Activated T-cell treated with anti-CD3 and anti-CD28 coated beads, Interleukin-2, amount 50 U/mL, for 4 hours (primary cell): ENCODE results near the gene ERVMER34-1. TPM values are rescaled to one million over a fixed set of nuclear protein-coding genes. Genes with fewer than 3 reads are reported as not detected.

Source experiments
- ATAC-seq, 2 donors: fragments of 200-7000 bp; cut with Tn5 transposase; one replicate each; pipeline ENCODE4 v1.10.0; 2021
- DNase-seq: peaks from one replicate; pipeline ENCODE4 v3.0.0-alpha.2; 2020
- H3K27me3 Mint-ChIP-seq: one replicate; pipeline ENCODE4 v1.8.0; 2021; ENCODE audit warnings: low read depth, mixed read lengths
- H3K36me3 Mint-ChIP-seq: one replicate; pipeline ENCODE4 v1.8.0; 2022; ENCODE audit warnings: mixed read lengths; ENCODE audit not compliant: insufficient read depth
- H3K4me1 Mint-ChIP-seq: one replicate; pipeline ENCODE4 v1.8.0; 2021; ENCODE audit warnings: low read depth, mixed read lengths
- H3K4me3 Mint-ChIP-seq: one replicate; pipeline ENCODE4 v1.8.0; 2021; ENCODE audit warnings: mild to moderate bottlenecking, moderate library complexity, mixed read lengths
- H3K9me3 Mint-ChIP-seq: one replicate; pipeline ENCODE4 v1.8.0; 2021; ENCODE audit warnings: mixed read lengths
- total RNA-seq, 3 donors: library from RNA; stranded (reverse); gene quantifications; one replicate each; pipeline ENCODE4 v1.2.1, GENCODE V29; 2021

ERVMER34-1 gene, protein sequence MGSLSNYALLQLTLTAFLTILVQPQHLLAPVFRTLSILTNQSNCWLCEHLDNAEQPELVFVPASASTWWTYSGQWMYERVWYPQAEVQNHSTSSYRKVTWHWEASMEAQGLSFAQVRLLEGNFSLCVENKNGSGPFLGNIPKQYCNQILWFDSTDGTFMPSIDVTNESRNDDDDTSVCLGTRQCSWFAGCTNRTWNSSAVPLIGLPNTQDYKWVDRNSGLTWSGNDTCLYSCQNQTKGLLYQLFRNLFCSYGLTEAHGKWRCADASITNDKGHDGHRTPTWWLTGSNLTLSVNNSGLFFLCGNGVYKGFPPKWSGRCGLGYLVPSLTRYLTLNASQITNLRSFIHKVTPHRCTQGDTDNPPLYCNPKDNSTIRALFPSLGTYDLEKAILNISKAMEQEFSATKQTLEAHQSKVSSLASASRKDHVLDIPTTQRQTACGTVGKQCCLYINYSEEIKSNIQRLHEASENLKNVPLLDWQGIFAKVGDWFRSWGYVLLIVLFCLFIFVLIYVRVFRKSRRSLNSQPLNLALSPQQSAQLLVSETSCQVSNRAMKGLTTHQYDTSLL
- under 1 TPM in 2 of 3 donors, not detected in 1; 0.21 to 0.30 TPM for total RNA-seq

DNA sequence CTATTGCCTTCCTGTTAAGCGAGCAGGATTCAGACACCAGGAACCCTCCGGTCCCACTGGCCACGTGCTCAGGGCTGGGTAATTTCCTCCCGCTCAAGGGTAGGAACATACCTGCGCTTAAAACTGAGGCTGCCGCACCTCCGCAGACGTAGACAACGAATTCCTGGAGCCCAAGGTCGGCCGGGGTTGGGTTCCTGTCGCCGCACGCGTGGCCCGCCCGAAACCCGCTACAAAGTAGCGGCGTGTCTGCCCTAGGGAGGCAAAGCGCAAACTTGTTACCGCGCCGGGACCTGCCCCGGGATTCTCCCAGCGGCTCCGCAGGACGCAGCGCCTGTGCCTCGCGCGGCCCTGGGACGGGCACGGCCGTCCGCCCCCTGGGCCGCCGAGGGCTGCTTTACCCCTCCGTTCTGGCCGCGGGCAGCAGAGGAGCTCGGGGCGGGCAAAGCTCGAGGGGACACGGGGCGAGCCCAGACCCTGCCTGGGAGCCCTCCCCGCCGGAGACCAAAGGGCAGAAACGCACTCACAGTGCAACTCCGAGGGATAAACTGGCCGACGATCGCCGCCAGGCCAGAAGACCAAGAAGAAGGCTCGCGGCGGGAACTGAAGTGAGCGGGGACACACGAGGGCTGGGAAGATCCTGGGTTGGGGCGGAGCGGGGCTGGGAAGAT lies at the start of gene ERVMER34-1:
TSS of gene ERVMER34-1 (minus strand) at position 607 of the 668 bp plus-strand sequence. CDS start 5,905 bp downstream, outside the sequence.
- DNase-seq (no peak), ATAC-seq (peak; percentile 52 to 57)
- peaks cover 8% of the 10 kb centered on the region for H3K4me1 Mint-ChIP-seq
- peaks cover 58% of the 10 kb centered on the region for H3K27me3 Mint-ChIP-seq
- H3K36me3 Mint-ChIP-seq = no peaks in the 10 kb centered on the region
- H3K9me3 Mint-ChIP-seq = no peaks in the 10 kb centered on the region
- H3K4me3 Mint-ChIP-seq = peak within 1 kb of the TSS; percentile 66

DNA sequence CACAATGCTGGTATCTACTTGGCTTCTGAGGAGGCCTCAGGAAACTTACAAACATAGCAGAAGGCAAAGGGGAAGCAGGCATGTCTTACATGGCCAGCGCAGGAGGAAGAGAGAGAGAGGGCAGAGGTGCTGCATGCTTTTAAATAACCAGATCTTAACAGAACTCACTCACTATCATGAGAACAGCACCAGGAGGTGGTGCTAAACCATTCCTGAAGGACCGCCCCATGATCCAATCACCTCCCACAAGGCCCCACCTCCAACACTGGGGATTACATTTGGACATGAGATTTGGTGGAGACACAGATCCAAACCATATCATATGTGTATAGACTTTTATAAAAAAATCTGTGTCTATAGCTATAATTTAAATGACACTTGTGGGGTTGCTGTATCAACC lies 48.6 kb upstream of the ERVMER34-1 start:
- DNase-seq = no peak
- no peaks in the 10 kb centered on the region for H3K4me1 Mint-ChIP-seq
- peaks cover 5% of the 10 kb centered on the region for H3K9me3 Mint-ChIP-seq
- no peak overlapping the region for H3K4me3 Mint-ChIP-seq
- H3K36me3 Mint-ChIP-seq = peaks cover 3% of the 10 kb centered on the region
- peaks cover 11% of the 10 kb centered on the region for H3K27me3 Mint-ChIP-seq
- no peak for ATAC-seq

DNA sequence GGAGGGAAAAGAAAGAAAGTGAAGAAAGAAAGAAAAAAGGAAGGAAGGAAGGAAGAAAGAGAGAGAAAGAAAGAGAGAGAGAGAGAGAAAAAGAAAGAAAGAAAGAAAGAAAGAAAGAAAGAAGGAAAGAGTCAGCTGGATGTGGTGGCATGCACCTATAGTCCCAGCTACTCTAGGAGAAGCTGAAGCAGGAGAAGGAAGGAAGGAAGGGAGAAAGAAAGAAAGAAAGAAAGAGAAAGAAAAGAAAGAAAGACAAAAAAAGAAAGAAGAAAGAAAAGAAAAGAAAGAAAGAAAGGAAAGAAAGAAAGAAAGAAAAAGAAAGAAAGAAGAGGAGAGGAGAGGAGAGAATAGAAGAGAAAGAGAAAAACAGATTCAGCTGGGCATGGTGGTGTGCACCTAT lies 44.3 kb upstream of the ERVMER34-1 start:
- no peaks in the 10 kb centered on the region for H3K4me1 Mint-ChIP-seq
- peaks cover 4% of the 10 kb centered on the region for H3K27me3 Mint-ChIP-seq
- no peak overlapping the region for H3K4me3 Mint-ChIP-seq
- no peaks in the 10 kb centered on the region for H3K9me3 Mint-ChIP-seq
- no peaks in the 10 kb centered on the region for H3K36me3 Mint-ChIP-seq
- ATAC-seq (no peak), DNase-seq (no peak)

DNA sequence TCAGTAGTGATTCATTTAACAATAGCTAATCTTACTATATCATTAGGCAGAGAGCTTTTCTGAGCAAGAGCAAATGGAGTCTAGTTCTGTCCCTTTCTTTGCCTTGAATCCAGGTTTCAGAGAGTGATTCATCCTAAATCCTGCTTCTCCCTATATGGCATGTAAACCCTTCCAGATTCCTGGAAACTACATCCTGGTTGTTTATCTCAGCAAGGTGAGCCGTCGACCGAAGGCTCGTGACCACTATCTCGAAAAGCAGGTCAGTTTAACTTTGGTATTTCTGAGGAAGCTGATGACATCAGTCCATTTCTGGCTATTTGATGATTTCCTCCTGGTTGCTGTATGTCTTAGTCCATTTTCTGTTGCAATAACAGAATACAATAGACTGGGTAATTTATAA lies 40.7 kb upstream of the ERVMER34-1 start:
- H3K27me3 Mint-ChIP-seq = no peaks in the 10 kb centered on the region
- H3K9me3 Mint-ChIP-seq = no peaks in the 10 kb centered on the region
- ATAC-seq = no peak
- H3K4me1 Mint-ChIP-seq = no peaks in the 10 kb centered on the region
- no peaks in the 10 kb centered on the region for H3K36me3 Mint-ChIP-seq
- H3K4me3 Mint-ChIP-seq = no peak overlapping the region
- no peak for DNase-seq

DNA sequence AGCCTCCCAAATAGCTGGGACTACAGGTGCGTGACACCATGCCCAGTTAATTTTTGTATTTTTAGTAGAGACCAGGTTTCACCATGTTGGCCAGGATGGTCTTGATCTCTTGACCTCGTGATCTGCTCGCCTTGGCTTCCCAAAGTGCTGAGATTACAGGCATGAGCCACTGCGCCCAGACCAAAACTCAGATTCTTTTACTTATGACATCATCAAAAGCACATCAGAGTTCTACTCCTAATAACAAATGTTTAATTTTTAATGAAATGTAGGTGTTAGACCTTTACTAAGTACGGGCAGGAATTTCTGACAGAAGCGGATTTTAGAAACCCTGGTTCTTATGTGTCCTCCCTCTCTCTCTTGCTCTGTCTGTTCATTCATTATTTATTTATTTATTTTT lies 38.5 kb upstream of the ERVMER34-1 start:
- no peak overlapping the region for H3K4me3 Mint-ChIP-seq
- ATAC-seq (no peak), DNase-seq (no peak)
- no peaks in the 10 kb centered on the region for H3K9me3 Mint-ChIP-seq
- no peaks in the 10 kb centered on the region for H3K27me3 Mint-ChIP-seq
- H3K36me3 Mint-ChIP-seq = no peaks in the 10 kb centered on the region
- H3K4me1 Mint-ChIP-seq = no peaks in the 10 kb centered on the region

DNA sequence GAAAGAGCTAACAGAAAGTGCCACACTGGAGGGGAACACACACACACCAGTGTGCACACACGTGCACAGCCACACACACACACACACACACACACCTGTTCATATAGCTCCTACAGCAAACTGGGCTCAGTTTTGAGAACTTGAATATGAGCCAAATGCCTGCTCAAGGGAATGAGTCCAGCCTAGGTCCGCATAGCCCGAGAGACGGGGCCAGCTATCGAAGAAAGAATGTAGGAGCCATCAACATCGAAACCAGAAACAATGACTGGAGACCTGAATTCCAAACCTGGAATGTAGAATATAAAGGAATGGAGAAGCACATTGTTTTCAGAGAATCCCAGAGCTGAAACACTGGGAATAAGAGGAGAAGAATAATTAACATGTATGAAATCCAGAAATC lies 37.6 kb upstream of the ERVMER34-1 start:
- no peaks in the 10 kb centered on the region for H3K36me3 Mint-ChIP-seq
- H3K4me1 Mint-ChIP-seq = no peaks in the 10 kb centered on the region

DNA sequence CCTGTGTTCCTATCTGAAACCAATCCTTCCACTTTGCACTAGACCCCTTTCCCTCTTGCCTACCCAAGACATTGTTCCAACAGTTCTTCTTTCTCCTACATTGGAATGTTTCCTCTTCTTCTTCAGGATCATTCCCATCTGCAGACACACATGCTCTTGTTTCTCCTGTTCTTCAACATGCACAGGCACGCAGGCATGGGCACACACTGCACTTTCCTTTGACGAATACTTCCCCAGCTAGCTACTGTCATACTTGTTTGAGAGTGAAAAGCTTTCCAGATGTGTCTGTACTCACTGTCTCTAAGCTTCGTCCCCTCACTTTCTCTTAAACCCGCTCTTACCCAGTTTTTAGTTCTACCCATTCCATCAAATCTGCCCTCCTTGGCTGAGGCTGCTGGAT lies 31.8 kb upstream of the ERVMER34-1 start:
- no peaks in the 10 kb centered on the region for H3K36me3 Mint-ChIP-seq
- DNase-seq = no peak
- no peaks in the 10 kb centered on the region for H3K4me1 Mint-ChIP-seq
- no peak overlapping the region for H3K4me3 Mint-ChIP-seq
- no peaks in the 10 kb centered on the region for H3K27me3 Mint-ChIP-seq
- ATAC-seq = no peak
- no peaks in the 10 kb centered on the region for H3K9me3 Mint-ChIP-seq

More for the DNA sequence above, 37.6 kb upstream of the ERVMER34-1 start:
- no peak overlapping the region for H3K4me3 Mint-ChIP-seq
- ATAC-seq = no peak
- no peaks in the 10 kb centered on the region for H3K27me3 Mint-ChIP-seq
- no peaks in the 10 kb centered on the region for H3K9me3 Mint-ChIP-seq
- DNase-seq = no peak

DNA sequence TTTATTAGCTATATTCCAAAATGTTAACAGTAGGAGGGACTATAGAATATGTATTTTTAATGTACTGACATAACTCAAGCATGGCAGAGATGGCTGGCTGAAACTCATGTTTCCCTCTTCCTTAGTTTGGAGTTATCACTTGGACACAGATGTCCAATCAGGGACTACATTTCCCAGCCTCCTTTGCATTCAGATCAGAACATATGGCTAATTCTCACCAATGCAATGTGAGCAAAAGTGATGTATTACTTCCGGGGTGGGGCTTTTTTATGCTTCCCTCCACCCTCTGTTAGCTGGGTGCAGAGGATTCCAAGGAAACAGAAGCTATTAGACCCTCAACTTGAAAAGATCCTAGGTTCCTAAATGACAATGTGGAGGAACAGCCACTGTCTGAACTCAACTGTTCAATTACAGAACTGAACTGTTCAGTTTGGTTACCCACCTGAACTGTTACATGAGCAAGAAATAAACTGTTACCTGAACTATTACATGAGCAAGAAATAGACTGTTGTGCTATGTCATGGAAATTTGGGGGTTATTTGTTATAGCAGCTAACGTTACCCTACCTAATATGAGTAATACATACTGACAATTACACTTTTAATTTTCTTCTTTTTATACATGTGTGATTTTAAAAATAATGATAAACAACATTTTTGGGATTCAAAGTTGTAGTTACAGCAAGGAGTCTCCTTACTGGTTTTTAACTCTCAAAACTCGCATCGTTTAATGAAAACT lies 29.6 kb upstream of the ERVMER34-1 start:
- no peak for DNase-seq
- Mint-ChIP-seq H3K4me1 (no peaks in the 10 kb centered on the region), H3K27me3 (peaks cover 4% of the 10 kb centered on the region), H3K4me3 (no peak overlapping the region), H3K36me3 (no peaks in the 10 kb centered on the region), H3K9me3 (no peaks in the 10 kb centered on the region)
- no peak for ATAC-seq

DNA sequence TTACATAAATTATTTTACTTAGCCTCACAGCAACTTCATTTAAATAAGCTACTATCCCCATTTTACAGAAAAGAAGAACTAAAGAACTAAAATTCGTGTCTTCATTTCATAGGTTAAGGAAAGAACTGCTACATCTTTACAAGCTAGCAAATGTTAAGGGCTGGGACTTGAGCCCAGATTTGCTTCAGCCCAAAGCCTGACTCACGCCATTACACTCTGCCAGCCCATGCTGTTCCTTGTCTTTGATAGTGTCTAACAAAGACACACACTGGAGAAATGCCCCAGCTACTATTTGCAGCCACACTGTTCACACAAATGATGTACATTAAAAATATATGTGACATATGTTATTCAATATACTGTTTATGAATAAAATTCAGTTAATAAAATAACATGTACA lies 29.0 kb upstream of the ERVMER34-1 start:
- no peak for ATAC-seq
- H3K36me3 Mint-ChIP-seq = no peaks in the 10 kb centered on the region
- peaks cover 8% of the 10 kb centered on the region for H3K27me3 Mint-ChIP-seq
- no peaks in the 10 kb centered on the region for H3K9me3 Mint-ChIP-seq
- DNase-seq = no peak
- H3K4me3 Mint-ChIP-seq = no peak overlapping the region
- no peaks in the 10 kb centered on the region for H3K4me1 Mint-ChIP-seq

DNA sequence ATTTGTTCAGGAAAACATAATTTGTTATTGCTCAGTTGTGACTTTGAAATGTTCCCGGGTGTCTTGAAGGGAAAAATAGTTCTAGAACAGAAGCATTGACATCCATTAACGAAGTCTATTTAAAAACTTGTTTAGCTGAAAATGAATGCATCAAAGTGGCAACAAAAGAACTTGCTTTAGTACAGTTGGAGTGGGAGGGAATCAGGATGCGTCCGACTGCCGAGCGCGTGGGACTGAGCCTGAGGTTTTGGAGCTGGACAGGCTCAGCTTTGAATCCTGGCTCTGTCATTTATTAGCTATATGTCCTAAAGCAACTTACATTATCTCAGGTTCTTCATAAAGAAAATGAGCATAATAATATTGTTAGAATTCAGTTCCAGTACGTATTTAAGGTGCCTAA lies 9.0 kb upstream of the ERVMER34-1 start:
- no peaks in the 10 kb centered on the region for H3K36me3 Mint-ChIP-seq
- no peaks in the 10 kb centered on the region for H3K9me3 Mint-ChIP-seq
- H3K4me1 Mint-ChIP-seq = no peaks in the 10 kb centered on the region
- ATAC-seq (no peak), DNase-seq (no peak)
- peaks cover 13% of the 10 kb centered on the region for H3K27me3 Mint-ChIP-seq
- H3K4me3 Mint-ChIP-seq = no peak overlapping the region

DNA sequence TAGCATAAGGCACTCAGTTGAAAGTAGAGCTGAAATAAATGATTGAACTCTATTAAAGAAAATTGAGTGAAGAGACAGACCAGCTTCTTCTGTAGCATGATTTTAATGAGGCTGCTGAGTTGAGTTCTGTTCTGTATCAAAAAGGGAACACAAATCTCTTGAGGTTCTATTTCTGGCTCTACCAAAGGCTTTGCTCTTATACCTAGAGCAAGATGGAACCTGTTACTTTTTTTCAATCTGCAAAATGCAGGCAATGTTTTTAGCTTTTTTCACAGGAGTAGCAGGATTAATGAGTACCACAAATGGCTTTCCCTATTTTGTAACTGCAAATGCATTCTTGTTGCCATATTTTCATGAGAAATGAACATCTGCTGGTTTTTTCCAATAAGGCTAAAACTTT lies 4.2 kb upstream of the ERVMER34-1 start:
- H3K4me3 Mint-ChIP-seq = no peak overlapping the region
- H3K4me1 Mint-ChIP-seq = peaks cover 7% of the 10 kb centered on the region
- ATAC-seq (no peak), DNase-seq (no peak)
- H3K36me3 Mint-ChIP-seq = no peaks in the 10 kb centered on the region
- H3K27me3 Mint-ChIP-seq = peaks cover 52% of the 10 kb centered on the region
- no peaks in the 10 kb centered on the region for H3K9me3 Mint-ChIP-seq

DNA sequence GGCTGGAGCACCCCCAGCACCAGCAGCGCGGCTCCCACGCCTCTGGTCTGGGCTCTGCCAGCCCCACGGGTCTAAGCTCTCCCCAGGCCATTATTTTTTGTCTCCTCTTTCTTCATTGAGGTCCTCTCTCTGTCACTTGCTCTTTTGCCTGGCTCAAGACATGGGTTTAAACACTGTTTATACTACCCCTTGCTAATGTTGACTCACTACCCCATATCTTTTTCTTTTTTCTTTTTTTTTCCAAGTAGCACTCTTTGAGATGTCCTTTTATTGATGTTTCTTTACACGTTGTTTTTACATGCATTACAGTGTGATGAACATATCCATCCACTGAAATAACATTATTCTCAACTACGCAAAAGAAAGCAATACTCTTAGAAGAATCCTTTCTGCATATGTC lies 1.7 kb upstream of the ERVMER34-1 start:
- Mint-ChIP-seq H3K4me1 (peaks cover 8% of the 10 kb centered on the region), H3K36me3 (no peaks in the 10 kb centered on the region), H3K27me3 (peaks cover 66% of the 10 kb centered on the region), H3K4me3 (no peak overlapping the region), H3K9me3 (no peaks in the 10 kb centered on the region)
- ATAC-seq (no peak), DNase-seq (no peak)

DNA sequence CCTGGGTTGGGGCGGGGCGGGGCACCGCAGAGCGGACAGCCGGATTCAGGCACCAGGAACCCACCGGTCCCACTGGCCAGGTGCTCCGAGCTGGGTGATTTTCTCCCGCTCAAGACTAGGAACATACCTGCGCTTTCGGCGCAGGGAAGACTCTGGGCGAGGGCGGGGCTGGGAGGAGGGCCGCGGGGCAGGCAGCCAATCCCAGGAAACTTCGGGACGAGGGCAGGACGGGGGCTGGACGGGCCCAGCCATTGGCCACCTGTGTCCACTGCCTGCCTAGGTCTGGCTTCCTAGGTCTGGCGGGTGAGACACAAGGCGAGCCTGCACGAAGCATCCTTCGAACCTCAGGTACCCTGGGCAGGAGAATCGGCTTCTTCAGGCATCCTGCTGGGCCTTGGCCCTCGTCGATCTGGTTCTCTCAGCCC lies 274 bp upstream of the ERVMER34-1 start:
- Mint-ChIP-seq H3K36me3 (no peaks in the 10 kb centered on the region), H3K4me1 (peaks cover 8% of the 10 kb centered on the region), H3K27me3 (peaks cover 60% of the 10 kb centered on the region), H3K4me3 (peak overlapping the region; percentile 66), H3K9me3 (no peaks in the 10 kb centered on the region)
- DNase-seq (no peak), ATAC-seq (peak; percentile 41 to 42)

DNA sequence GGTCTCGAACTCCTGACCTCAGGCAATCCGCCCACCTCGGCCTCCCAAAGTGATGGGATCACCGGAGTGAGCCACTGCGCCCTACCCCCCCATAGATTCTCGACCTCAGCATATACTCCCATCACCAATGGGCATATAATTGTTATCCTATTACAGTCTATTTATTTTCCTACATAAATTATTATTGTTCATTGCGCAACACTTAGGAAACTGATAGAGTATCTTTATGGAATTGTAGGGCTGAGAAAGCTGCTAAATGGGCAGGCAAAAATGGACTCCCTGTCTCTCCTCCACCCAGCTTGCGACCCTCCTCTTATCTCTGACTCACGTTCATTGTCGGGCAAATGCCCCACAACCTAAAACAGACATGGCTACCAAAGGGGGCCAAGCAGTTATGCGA lies 1.0 kb downstream of the ERVMER34-1 start:
- peak overlapping the region; percentile 45 for H3K4me3 Mint-ChIP-seq
- ATAC-seq (no peak), DNase-seq (no peak)
- H3K36me3 Mint-ChIP-seq = no peaks in the 10 kb centered on the region
- peaks cover 58% of the 10 kb centered on the region for H3K27me3 Mint-ChIP-seq
- H3K4me1 Mint-ChIP-seq = peaks cover 8% of the 10 kb centered on the region
- H3K9me3 Mint-ChIP-seq = no peaks in the 10 kb centered on the region
